ENCODE results near the gene TNFAIP8.
A peak's percentile ranks its signal among the peaks of the same experiment; 100 is the strongest.

Gene TNFAIP8

GRCh38 chr5:119355685-119356611 is at the start of gene TNFAIP8:
TNFAIP8 (plus strand) TSS chr5:119356019; CDS start chr5:119356091, 72 bp downstream.
- Mint-ChIP-seq H3K27ac (peak within 1 kb of the TSS; percentile 93), H3K9me3 (no peaks in the 10 kb centered on the region), H3K4me1 (peaks cover 60% of the 10 kb centered on the region), H3K36me3 (peaks cover 15% of the 10 kb centered on the region), H3K4me3 (peak within 1 kb of the TSS; percentile 87), H3K27me3 (no peaks in the 10 kb centered on the region)
- ATAC-seq (ENCODE audit: low read depth), result peak; percentile 45
- DNase-seq (ENCODE audit: low spot score in 2 of 2), result peak in 1 of 2 donors; percentile 41

GRCh38 chr5:119307170-119307569 is 48.6 kb upstream of the TNFAIP8 start:
- no peaks in the 10 kb centered on the region for H3K9me3 Mint-ChIP-seq

GRCh38 chr5:119309326-119309725 is 46.5 kb upstream of the TNFAIP8 start:
- peak overlapping the region; percentile 76 for H3K4me3 Mint-ChIP-seq
- peak; percentile 48 for ATAC-seq (ENCODE audit: low read depth)
- no peak for DNase-seq (ENCODE audit: low spot score in 2 of 2)
- H3K9me3 Mint-ChIP-seq, result no peaks in the 10 kb centered on the region
- H3K27me3 Mint-ChIP-seq, result no peaks in the 10 kb centered on the region
- H3K27ac Mint-ChIP-seq, result peak overlapping the region; percentile 90
- H3K4me1 Mint-ChIP-seq, result peaks cover 52% of the 10 kb centered on the region
- peaks cover 16% of the 10 kb centered on the region for H3K36me3 Mint-ChIP-seq

More at GRCh38 chr5:119307170-119307569, 48.6 kb upstream of the TNFAIP8 start:
- no peak overlapping the region for H3K4me3 Mint-ChIP-seq
- H3K36me3 Mint-ChIP-seq, result peaks cover 22% of the 10 kb centered on the region
- DNase-seq (ENCODE audit: low spot score in 2 of 2) (no peak), ATAC-seq (ENCODE audit: low read depth) (no peak)
- no peaks in the 10 kb centered on the region for H3K27me3 Mint-ChIP-seq
- H3K4me1 Mint-ChIP-seq, result peaks cover 57% of the 10 kb centered on the region
- peak overlapping the region; percentile 24 for H3K27ac Mint-ChIP-seq

- no peaks in the 10 kb centered on the region for H3K9me3 Mint-ChIP-seq
- H3K4me3 Mint-ChIP-seq, result peak overlapping the region; percentile 27
- H3K36me3 Mint-ChIP-seq, result peaks cover 11% of the 10 kb centered on the region
- H3K27me3 Mint-ChIP-seq, result no peaks in the 10 kb centered on the region
- H3K4me1 Mint-ChIP-seq, result peaks cover 48% of the 10 kb centered on the region
- no peak for ATAC-seq (ENCODE audit: low read depth)
- H3K27ac Mint-ChIP-seq, result peak overlapping the region; percentile 89
- DNase-seq (ENCODE audit: low spot score in 2 of 2), result no peak
Observed at GRCh38 chr5:119311688-119312087, 44.1 kb upstream of the TNFAIP8 start.

GRCh38 chr5:119312403-119312802 is 43.4 kb upstream of the TNFAIP8 start:
- H3K36me3 Mint-ChIP-seq, result peaks cover 11% of the 10 kb centered on the region
- ATAC-seq (ENCODE audit: low read depth), result no peak
- H3K9me3 Mint-ChIP-seq, result no peaks in the 10 kb centered on the region
- H3K27me3 Mint-ChIP-seq, result no peaks in the 10 kb centered on the region
- DNase-seq (ENCODE audit: low spot score in 2 of 2), result no peak
- H3K4me3 Mint-ChIP-seq, result no peak overlapping the region
- H3K27ac Mint-ChIP-seq, result peak overlapping the region; percentile 89
- H3K4me1 Mint-ChIP-seq, result peaks cover 52% of the 10 kb centered on the region

- no peaks in the 10 kb centered on the region for H3K27me3 Mint-ChIP-seq
- peaks cover 53% of the 10 kb centered on the region for H3K4me1 Mint-ChIP-seq
- peaks cover 11% of the 10 kb centered on the region for H3K36me3 Mint-ChIP-seq
- peak overlapping the region; percentile 89 for H3K27ac Mint-ChIP-seq
- no peaks in the 10 kb centered on the region for H3K9me3 Mint-ChIP-seq
- no peak for DNase-seq (ENCODE audit: low spot score in 2 of 2)
- no peak overlapping the region for H3K4me3 Mint-ChIP-seq
- ATAC-seq (ENCODE audit: low read depth), result no peak
Observed at GRCh38 chr5:119313197-119313596, 42.6 kb upstream of the TNFAIP8 start.

GRCh38 chr5:119313658-119314605 is 41.9 kb upstream of the TNFAIP8 start:
- no peak for DNase-seq (ENCODE audit: low spot score in 2 of 2)
- H3K27ac Mint-ChIP-seq, result peak overlapping the region; percentile 89
- peaks cover 10% of the 10 kb centered on the region for H3K36me3 Mint-ChIP-seq
- no peaks in the 10 kb centered on the region for H3K9me3 Mint-ChIP-seq
- H3K27me3 Mint-ChIP-seq, result no peaks in the 10 kb centered on the region
- H3K4me3 Mint-ChIP-seq, result peak overlapping the region; percentile 11
- H3K4me1 Mint-ChIP-seq, result peaks cover 53% of the 10 kb centered on the region
- ATAC-seq (ENCODE audit: low read depth), result no peak

- Mint-ChIP-seq H3K36me3 (peaks cover 5% of the 10 kb centered on the region), H3K27me3 (no peaks in the 10 kb centered on the region), H3K9me3 (no peaks in the 10 kb centered on the region), H3K4me3 (peak overlapping the region; percentile 41), H3K4me1 (peaks cover 53% of the 10 kb centered on the region), H3K27ac (peak overlapping the region; percentile 89)
- DNase-seq (ENCODE audit: low spot score in 2 of 2), result peak; percentile 49 to 53
- ATAC-seq (ENCODE audit: low read depth), result peak; percentile 80
Observed at GRCh38 chr5:119315516-119315949, 40.3 kb upstream of the TNFAIP8 start.

GRCh38 chr5:119316086-119316485 is 39.7 kb upstream of the TNFAIP8 start:
- ATAC-seq (ENCODE audit: low read depth) (no peak), DNase-seq (ENCODE audit: low spot score in 2 of 2) (no peak)
- Mint-ChIP-seq H3K9me3 (no peaks in the 10 kb centered on the region), H3K27me3 (no peaks in the 10 kb centered on the region), H3K27ac (peak overlapping the region; percentile 89), H3K36me3 (peaks cover 7% of the 10 kb centered on the region), H3K4me1 (peaks cover 52% of the 10 kb centered on the region), H3K4me3 (no peak overlapping the region)

GRCh38 chr5:119316906-119317305 is 38.9 kb upstream of the TNFAIP8 start:
- Mint-ChIP-seq H3K4me1 (peaks cover 54% of the 10 kb centered on the region), H3K9me3 (no peaks in the 10 kb centered on the region), H3K36me3 (peaks cover 10% of the 10 kb centered on the region), H3K27me3 (no peaks in the 10 kb centered on the region), H3K4me3 (no peak overlapping the region), H3K27ac (no peak overlapping the region)
- DNase-seq (ENCODE audit: low spot score in 2 of 2) (no peak), ATAC-seq (ENCODE audit: low read depth) (no peak)

GRCh38 chr5:119318256-119318894 is 37.4 kb upstream of the TNFAIP8 start:
- peak overlapping the region; percentile 93 for H3K27ac Mint-ChIP-seq

GRCh38 chr5:119319401-119319800 is 36.4 kb upstream of the TNFAIP8 start:
- Mint-ChIP-seq H3K4me1 (peaks cover 49% of the 10 kb centered on the region), H3K4me3 (no peak overlapping the region), H3K36me3 (peaks cover 9% of the 10 kb centered on the region), H3K27ac (peak overlapping the region; percentile 93), H3K27me3 (no peaks in the 10 kb centered on the region), H3K9me3 (no peaks in the 10 kb centered on the region)
- DNase-seq (ENCODE audit: low spot score in 2 of 2) (no peak), ATAC-seq (ENCODE audit: low read depth) (no peak)

More at GRCh38 chr5:119318256-119318894, 37.4 kb upstream of the TNFAIP8 start:
- peak; percentile 27 to 36 for DNase-seq (ENCODE audit: low spot score in 2 of 2)
- no peaks in the 10 kb centered on the region for H3K27me3 Mint-ChIP-seq
- peak overlapping the region; percentile 50 for H3K4me3 Mint-ChIP-seq
- peaks cover 9% of the 10 kb centered on the region for H3K36me3 Mint-ChIP-seq
- peak; percentile 73 for ATAC-seq (ENCODE audit: low read depth)
- no peaks in the 10 kb centered on the region for H3K9me3 Mint-ChIP-seq
- peaks cover 55% of the 10 kb centered on the region for H3K4me1 Mint-ChIP-seq

GRCh38 chr5:119319890-119320289 is 35.9 kb upstream of the TNFAIP8 start:
- Mint-ChIP-seq H3K9me3 (no peaks in the 10 kb centered on the region), H3K36me3 (peaks cover 9% of the 10 kb centered on the region), H3K27me3 (no peaks in the 10 kb centered on the region), H3K4me1 (peaks cover 48% of the 10 kb centered on the region), H3K27ac (peak overlapping the region; percentile 93), H3K4me3 (no peak overlapping the region)
- no peak for DNase-seq (ENCODE audit: low spot score in 2 of 2)
- ATAC-seq (ENCODE audit: low read depth), result no peak
